ENCODE data around the gene XPNPEP2.
"Not testable (repeated sequence)": the region's sequence is repeated elsewhere in the genome, so short reads cannot be mapped to it uniquely, and the experiment has no call there.

Gene XPNPEP2

DNA sequence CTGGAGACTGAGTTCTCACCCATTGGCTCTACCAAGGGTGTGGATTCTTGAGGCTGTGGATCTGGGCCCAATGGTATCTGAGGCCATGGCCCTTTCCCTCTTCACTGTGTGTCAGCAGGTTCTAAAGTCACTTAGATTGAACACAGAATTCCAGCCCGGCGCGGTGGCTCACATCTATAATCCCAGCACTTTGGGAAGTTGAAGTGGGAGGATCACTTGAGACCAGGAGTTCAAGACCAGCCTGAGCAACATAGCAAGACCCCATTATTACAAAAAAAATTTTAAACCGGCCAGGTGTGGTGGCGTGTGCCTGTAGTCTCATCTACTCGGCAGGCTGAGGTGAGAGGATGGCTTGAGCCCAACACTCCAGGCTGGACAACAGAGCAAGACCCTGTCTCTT is 18.0 kb upstream of the XPNPEP2 start:
- DNase-seq: no peak

DNA sequence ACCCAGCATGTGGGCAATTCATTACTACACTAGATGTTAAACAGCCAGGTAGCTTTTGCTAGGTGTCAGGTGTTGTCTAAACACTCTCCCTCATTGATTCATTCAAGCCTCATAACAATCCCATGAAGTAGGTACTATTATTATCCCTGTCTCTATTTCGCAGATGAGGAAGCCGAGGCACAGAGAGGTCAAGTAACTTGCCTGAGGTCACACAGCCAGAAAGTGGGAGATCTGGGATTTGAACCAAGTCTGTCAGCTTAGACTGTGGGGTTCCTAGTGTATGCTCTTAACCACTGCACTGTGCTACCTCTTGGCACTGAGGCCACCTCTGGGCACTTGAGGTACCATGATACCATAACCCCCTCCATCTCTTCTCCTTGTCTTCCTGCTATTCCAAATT is 17.4 kb upstream of the XPNPEP2 start:
- no peak for DNase-seq

GRCh38 chrX:129721870-129722269 is 16.9 kb upstream of the XPNPEP2 start:
- DNase-seq: no peak

DNA sequence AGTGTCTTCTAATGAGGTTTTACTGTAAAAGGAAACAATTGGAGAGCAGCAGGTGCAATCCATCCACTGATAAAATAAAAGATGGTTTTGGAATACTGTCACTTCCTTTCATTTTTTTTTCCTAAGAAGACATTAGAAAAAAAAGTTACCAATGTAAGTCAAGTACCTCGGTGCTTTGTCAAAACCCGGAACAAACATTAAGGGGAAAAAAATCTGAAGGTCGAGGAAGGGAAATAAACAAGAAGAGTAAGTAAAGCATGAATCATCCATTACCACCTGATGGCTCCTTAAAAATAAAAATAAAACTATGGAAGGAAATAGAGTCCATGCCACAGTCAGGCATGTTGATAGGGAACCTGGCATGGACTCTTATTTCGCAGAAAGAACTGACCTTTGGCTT is 15.3 kb upstream of the XPNPEP2 start:
- no peak for DNase-seq

- DNase-seq: no peak
Observed at GRCh38 chrX:129724754-129725153, 14.0 kb upstream of the XPNPEP2 start.

DNA sequence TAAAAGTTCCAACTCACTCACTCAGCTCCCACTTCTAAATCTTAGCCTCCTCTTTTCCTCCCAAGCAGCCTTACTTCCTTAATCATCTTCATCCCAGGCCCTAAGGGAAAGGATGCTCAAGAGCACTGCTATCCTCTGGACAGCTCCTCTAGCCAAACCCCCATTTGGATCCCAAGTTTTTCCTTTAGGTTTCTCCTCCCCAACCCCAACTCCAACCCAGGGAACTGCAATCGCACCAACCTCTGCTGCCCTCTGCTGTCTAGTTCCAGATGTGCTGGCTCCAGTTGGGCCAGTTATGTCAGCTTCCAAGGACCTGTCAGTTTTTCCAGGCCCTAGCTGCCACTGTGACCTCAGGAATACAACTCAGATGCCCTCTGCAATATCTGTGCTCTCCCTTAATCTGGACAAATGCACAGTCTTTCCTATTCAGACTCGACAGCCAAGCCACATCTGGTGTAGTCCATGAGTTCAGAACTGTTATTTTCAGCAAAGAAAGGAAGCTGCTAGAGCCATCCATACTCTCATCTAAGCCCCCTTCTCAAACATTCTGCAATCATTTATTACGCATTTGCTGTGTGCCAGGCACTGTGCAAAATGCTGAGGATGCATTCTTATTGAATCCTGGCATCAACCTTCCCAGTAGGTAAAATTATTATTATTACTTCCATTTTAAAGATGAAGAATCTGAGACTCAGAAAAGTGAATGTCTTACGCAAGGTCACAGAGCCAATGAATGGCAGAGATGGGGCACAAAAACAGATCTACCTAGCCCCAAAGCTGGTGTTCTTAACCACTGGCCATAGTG is 12.3 kb upstream of the XPNPEP2 start:
- no peak for DNase-seq

- no peak for DNase-seq
Observed at GRCh38 chrX:129728061-129728460, 10.7 kb upstream of the XPNPEP2 start.

DNA sequence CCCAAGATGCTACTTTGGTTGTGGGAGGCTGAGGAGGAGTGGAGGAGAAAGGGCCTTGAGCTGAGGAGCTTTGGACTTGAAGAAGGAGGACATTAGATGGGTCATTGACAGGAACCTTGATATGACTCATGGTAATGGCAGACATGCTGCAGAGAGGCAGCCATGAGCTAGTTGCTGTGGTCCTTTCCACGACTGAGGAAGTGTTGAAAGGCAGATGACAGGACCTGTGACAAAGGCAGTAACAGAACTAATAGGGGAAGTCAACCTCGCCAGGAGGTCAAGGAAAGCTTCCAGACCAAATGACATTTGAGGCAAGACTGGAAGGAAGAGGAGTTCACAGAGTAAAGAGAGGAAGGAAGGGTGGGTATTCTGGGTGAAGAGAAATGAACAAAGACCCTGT is 7.6 kb upstream of the XPNPEP2 start:
- no peak for DNase-seq

GRCh38 chrX:129732857-129733256 is 5.9 kb upstream of the XPNPEP2 start:
- DNase-seq: no peak

DNA sequence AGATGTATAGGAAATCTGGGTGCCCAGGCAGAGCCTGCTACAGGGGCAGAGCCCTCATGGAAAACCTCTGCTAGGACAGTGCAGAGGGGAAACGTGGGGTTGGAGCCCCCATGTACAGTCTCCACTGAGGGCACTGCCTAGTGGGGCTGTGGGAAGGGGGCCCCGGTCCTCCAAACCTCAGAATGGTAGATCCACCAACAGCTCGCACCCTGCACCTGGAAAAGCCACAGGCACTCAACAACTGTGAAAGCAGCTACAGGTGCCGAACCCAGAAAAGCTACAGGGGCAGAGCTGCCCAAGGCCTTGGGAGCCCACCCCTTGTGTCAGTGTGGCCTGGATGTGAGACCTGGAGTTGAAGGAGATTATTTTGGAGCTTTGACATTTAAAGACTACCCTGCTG is 5.4 kb upstream of the XPNPEP2 start:
- DNase-seq: no peak

- no peak for DNase-seq
Observed at GRCh38 chrX:129736491-129736890, 2.3 kb upstream of the XPNPEP2 start.

- DNase-seq: no peak
Observed at GRCh38 chrX:129737916-129738315, 863 bp upstream of the XPNPEP2 start.

DNA sequence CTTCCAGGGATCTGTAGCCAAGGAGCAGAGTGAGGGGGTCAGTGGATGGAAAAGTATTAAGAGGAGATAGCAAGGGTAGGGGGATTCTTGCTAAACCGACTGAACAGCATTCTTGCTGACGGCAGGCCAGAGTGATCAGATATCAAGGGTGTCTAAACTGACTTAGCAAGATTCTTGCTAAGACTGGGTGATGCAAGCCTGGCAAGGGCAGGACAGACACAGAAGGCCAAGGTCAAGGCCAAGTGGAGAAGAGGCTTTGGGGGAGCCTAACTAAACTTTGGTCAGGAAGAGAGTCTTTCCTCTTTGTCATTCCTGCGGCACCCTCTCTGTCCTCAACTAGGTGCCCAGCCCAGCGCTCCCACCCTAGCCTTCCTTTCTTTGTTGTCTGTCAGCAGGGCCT is 799 bp downstream of the XPNPEP2 start:
- DNase-seq: no peak

DNA sequence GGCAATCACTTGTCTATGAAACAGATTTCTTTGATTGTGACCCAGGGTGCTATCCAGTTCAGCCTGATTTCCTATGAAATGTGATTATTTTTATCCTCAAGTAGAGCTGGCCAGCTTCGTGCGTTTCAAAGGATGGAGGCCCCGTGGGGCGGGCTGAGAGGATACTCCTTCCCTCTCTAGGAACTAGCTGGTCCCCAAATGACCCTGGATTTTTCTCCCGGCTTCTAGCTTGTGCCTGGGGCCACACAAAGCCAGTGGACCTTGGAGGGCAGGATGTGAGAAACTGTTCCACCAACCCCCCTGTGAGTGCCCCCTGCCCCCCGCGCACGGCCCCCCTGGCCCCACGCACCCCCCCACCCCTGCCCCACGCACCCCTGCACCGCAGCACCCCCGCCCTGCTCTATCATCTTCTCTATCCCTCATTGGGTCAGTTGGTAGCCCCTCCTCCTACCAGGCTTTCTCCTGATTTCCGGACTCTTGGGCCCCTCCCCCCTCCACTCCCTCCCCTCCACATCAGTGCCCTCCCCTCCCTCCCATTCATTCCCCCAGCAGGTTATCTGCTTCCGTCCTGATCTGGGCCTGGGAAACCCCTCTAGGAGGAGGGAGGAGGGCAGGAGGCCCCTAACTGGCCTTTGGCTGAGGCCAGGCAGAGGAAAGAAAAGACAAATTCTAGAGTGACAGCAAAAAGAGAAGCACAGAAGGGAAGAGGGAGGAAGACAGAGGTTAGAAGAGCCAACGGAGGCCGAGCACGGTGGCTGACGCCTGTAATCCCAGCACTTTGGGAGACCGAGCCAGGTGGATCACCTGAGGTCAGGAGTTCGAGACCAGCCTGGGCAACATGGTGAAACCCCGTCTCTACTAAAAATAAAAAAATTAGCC is 3.3 kb downstream of the XPNPEP2 start:
- DNase-seq: no peak

GRCh38 chrX:129742759-129743152 is 4.0 kb downstream of the XPNPEP2 start:
- not testable (repeated sequence) for DNase-seq

GRCh38 chrX:129743821-129744220 is 5.0 kb downstream of the XPNPEP2 start:
- DNase-seq: no peak

- no peak for DNase-seq
Observed at GRCh38 chrX:129744861-129745321, 6.1 kb downstream of the XPNPEP2 start.

DNA sequence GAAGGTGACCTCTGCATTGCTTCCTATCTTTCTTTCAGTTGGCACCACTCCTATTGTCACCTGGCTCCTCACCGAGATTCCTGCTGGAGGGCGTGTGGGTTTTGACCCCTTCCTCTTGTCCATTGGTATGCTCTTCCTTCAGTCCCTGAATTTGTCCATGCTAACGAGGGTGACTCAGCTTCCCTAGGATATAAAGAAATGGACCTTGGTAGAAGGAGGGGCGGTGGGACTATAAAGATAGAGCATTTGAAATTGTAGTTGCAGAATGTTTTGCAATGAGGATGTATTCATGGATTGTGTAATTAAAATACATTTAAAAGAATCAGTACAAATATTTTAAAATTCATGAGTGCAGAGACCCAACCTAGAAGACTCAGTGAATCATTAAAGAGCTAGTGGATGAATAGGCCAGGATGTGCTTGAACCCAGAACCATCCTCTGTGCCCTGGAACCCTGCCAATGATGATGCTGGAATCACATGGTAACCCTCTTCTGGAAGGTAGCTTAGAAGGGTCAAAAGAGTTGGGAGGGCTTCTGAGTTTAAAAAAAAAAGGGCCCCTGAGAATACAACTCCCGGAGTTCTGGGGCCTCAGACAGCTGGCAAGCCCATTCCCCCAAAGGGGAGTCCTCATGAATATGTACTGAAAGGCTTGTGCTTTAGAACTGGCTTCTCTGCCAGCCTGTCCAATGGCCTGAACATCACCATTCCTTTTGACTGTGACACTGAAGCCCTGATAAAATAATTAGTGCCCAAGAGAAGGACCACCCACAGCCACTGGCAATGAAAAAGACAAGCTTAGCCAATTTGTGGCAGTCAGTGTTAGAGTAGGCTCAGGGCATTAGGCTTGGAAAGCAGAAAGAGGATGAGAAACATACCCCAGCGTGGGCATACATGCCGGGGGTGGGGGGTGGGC is 8.0 kb downstream of the XPNPEP2 start:
- DNase-seq: no peak

- DNase-seq: no peak
Observed at GRCh38 chrX:129747533-129747932, 8.8 kb downstream of the XPNPEP2 start.

- DNase-seq: no peak
Observed at GRCh38 chrX:129748305-129748704, 9.5 kb downstream of the XPNPEP2 start.

GRCh38 chrX:129749069-129749468 is 10.3 kb downstream of the XPNPEP2 start:
- DNase-seq: no peak

DNA sequence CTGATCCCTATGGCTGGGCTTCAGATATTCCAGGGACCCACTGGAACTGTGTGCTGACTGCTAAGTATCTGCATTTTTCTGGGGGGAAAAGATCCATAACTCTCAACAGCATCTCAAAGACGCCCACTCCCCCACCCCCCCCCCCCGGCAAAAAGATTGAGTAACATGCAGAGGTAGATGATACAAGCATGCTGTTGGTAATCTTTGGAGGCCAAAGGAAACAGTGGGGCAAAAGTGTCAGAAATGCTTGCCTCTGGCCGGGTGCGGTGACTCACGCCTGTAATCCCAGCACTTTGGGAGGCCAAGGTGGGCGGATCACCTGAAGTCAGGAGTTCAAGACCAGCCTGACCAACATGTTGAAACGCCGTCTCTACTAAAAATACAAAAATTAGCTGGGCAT is 12.2 kb downstream of the XPNPEP2 start:
- DNase-seq: no peak
